ENCODE measurements around the gene TRA2B.
A peak's percentile ranks its signal among the peaks of the same experiment; 100 is the strongest.

Gene TRA2B

GRCh38 chr3:185934767-185935464, 2.9 kb downstream of the TRA2B start:
- peak; percentile 4; the same call in 1 of the 3 replicates for ATAC-seq
- TF ChIP-seq ZC3H10 (CRISPR knock-in tag; IDR thresholded peaks at IDR 0.05) (no peak), ZNF8 (CRISPR knock-in tag; IDR thresholded peaks at IDR 0.05) (no peak), TSHZ2 (CRISPR knock-in tag; IDR thresholded peaks at IDR 0.05) (no peak), TCF4 (CRISPR knock-in tag; IDR thresholded peaks at IDR 0.05; ENCODE audit: borderline replicate concordance) (no peak), ZNF70 (CRISPR knock-in tag; IDR thresholded peaks at IDR 0.05) (no peak)

- TF ChIP-seq ZNF8 (CRISPR knock-in tag; IDR thresholded peaks at IDR 0.05): no peak
- no peak for TF ChIP-seq GLIS3 (CRISPR knock-in tag; IDR thresholded peaks at IDR 0.05)
- TF ChIP-seq RARB (CRISPR knock-in tag; IDR thresholded peaks at IDR 0.05): no peak
- no peak for TF ChIP-seq CSDC2 (CRISPR knock-in tag; IDR thresholded peaks at IDR 0.05)
- ATAC-seq: no peak
These were observed 3.6 kb downstream of the TRA2B start for GRCh38 chr3:185934174-185934557.

GRCh38 chr3:185933374-185934173, 4.2 kb downstream of the TRA2B start:
- TF ChIP-seq TOX (CRISPR knock-in tag; IDR thresholded peaks at IDR 0.05; ENCODE audit: borderline replicate concordance) (no peak), TCF4 (CRISPR knock-in tag; IDR thresholded peaks at IDR 0.05; ENCODE audit: borderline replicate concordance) (no peak), ESRRG (CRISPR knock-in tag; IDR thresholded peaks at IDR 0.05) (no peak), PPARA (CRISPR knock-in tag; IDR thresholded peaks at IDR 0.05; ENCODE audit: borderline replicate concordance) (no peak), PATZ1 (CRISPR knock-in tag; IDR thresholded peaks at IDR 0.05; ENCODE audit: borderline replicate concordance) (no peak), RARB (CRISPR knock-in tag; IDR thresholded peaks at IDR 0.05) (no peak), ZNF8 (CRISPR knock-in tag; IDR thresholded peaks at IDR 0.05) (no peak), GLIS3 (CRISPR knock-in tag; IDR thresholded peaks at IDR 0.05) (no peak), SNAI2 (CRISPR knock-in tag; IDR thresholded peaks at IDR 0.05) (no peak), TSHZ2 (CRISPR knock-in tag; IDR thresholded peaks at IDR 0.05) (no peak), CSDC2 (CRISPR knock-in tag; IDR thresholded peaks at IDR 0.05) (no peak), ARNTL (CRISPR knock-in tag; IDR thresholded peaks at IDR 0.05; ENCODE audit: borderline replicate concordance, low read depth) (no peak), ISL1 (CRISPR knock-in tag; IDR thresholded peaks at IDR 0.05) (no peak), CSRNP3 (CRISPR knock-in tag; IDR thresholded peaks at IDR 0.05) (no peak), ZNF565 (CRISPR knock-in tag; conservative IDR thresholded peaks at IDR 0.05; ENCODE audit: low read depth) (no peak), OSR1 (CRISPR knock-in tag; IDR thresholded peaks at IDR 0.05) (no peak), ZFP30 (CRISPR knock-in tag; IDR thresholded peaks at IDR 0.05) (no peak), ZC3H10 (CRISPR knock-in tag; IDR thresholded peaks at IDR 0.05) (no peak)
- ATAC-seq: no peak
